Ishikawa (cell line): Measurements from ENCODE around the gene DBX2.

Experiments
- CEBPB ChIP-seq: IDR thresholded peaks from 2 replicates; pipeline ENCODE4 v1.6.1; 2012
- CREB1 ChIP-seq: IDR thresholded peaks from 2 replicates; pipeline ENCODE4 v1.6.1; 2012; ENCODE audit warnings: low read depth
- EGR1 ChIP-seq: IDR thresholded peaks from 2 replicates; pipeline ENCODE4 v1.6.1; 2012
- EP300 ChIP-seq: IDR thresholded peaks from 2 replicates; pipeline ENCODE4 v1.6.1; 2012; ENCODE audit warnings: borderline replicate concordance
- FOXM1 ChIP-seq: IDR thresholded peaks from 2 replicates; pipeline ENCODE4 v1.6.1; 2012; ENCODE audit warnings: low read depth, borderline replicate concordance
- MAX ChIP-seq: IDR thresholded peaks from 2 replicates; pipeline ENCODE4 v1.6.1; 2012
- NFIC ChIP-seq: IDR thresholded peaks from 2 replicates; pipeline ENCODE4 v1.6.1; 2012
- RAD21 ChIP-seq: IDR thresholded peaks from 2 replicates; pipeline ENCODE4 v1.6.1; 2012; ENCODE audit warnings: low read depth
- REST ChIP-seq: IDR thresholded peaks from 2 replicates; pipeline ENCODE4 v1.6.1; 2012; ENCODE audit warnings: low read depth, mild to moderate bottlenecking
- TAF1 ChIP-seq: IDR thresholded peaks from 2 replicates; pipeline ENCODE4 v1.6.1; 2012; ENCODE audit warnings: low read depth, mild to moderate bottlenecking
- TCF12 ChIP-seq: IDR thresholded peaks from 2 replicates; pipeline ENCODE4 v1.6.1; 2012; ENCODE audit warnings: low read depth
- USF1 ChIP-seq: IDR thresholded peaks from 2 replicates; pipeline ENCODE4 v1.6.1; 2012
- YY1 ChIP-seq: IDR thresholded peaks from 2 replicates; pipeline ENCODE4 v1.6.1; 2012; ENCODE audit warnings: low read depth
- ZBTB7A ChIP-seq: IDR thresholded peaks from 2 replicates; pipeline ENCODE4 v1.6.1; 2012; ENCODE audit warnings: low read depth

GRCh38 chr12:45050751-45051571 lies at the start of gene DBX2:
- TF ChIP-seq EP300 = no peak
- TF ChIP-seq FOXM1 = no peak
- no peak for TF ChIP-seq RAD21
- 0 out of 2 replicates have a peak, but pooled peaks have one; percentile 10 for TF ChIP-seq CEBPB
- TF ChIP-seq MAX = peak; percentile 30; the same call in 1 of the 2 replicates
- TF ChIP-seq REST = no peak
- TF ChIP-seq YY1 = no peak
- no peak for TF ChIP-seq TCF12
- no peak for TF ChIP-seq TAF1
- TF ChIP-seq ZBTB7A = peak; percentile 80
- no peak for TF ChIP-seq CREB1
- no peak for TF ChIP-seq NFIC
- no peak for TF ChIP-seq USF1
- 0 out of 2 replicates have a peak, but pooled peaks have one; percentile 47 for TF ChIP-seq EGR1
